CD4-positive, alpha-beta T cell treated with Interleukin-6 at 100 ng/mL for 8 hours (primary cell): ENCODE results near the gene LINGO1.

ENCODE experiments used
- DNase-seq: peaks from one replicate; pipeline ENCODE4 v3.0.0-alpha.2; 2020; ENCODE audit warnings: mixed read lengths, low spot score

Gene LINGO1

GRCh38 chr15:77595231-77595630, 37.5 kb downstream of the LINGO1 start:
- DNase-seq: no peak

- no peak for DNase-seq
Observed at GRCh38 chr15:77592758-77593157, 40.0 kb downstream of the LINGO1 start.

- no peak for DNase-seq
Observed at GRCh38 chr15:77591968-77592613, 40.6 kb downstream of the LINGO1 start.

GRCh38 chr15:77589839-77590238, 42.9 kb downstream of the LINGO1 start:
- no peak for DNase-seq

GRCh38 chr15:77588126-77588525, 44.6 kb downstream of the LINGO1 start:
- DNase-seq: no peak

- no peak for DNase-seq
Observed at GRCh38 chr15:77584691-77585090, 48.0 kb downstream of the LINGO1 start.

GRCh38 chr15:77584201-77584600, 48.5 kb downstream of the LINGO1 start:
- DNase-seq: no peak

GRCh38 chr15:77582763-77583162, 49.9 kb downstream of the LINGO1 start:
- DNase-seq: no peak

GRCh38 chr15:77581896-77582569, 50.7 kb downstream of the LINGO1 start:
- no peak for DNase-seq

- no peak for DNase-seq
Observed at GRCh38 chr15:77580996-77581682, 51.6 kb downstream of the LINGO1 start.

GRCh38 chr15:77579498-77580188, 53.1 kb downstream of the LINGO1 start:
- no peak for DNase-seq

GRCh38 chr15:77578641-77579372, 53.9 kb downstream of the LINGO1 start:
- DNase-seq: no peak

GRCh38 chr15:77577366-77577950, 55.3 kb downstream of the LINGO1 start:
- no peak for DNase-seq

- no peak for DNase-seq
Observed at GRCh38 chr15:77576538-77576937, 56.2 kb downstream of the LINGO1 start.

- no peak for DNase-seq
Observed at GRCh38 chr15:77575203-77575934, 57.3 kb downstream of the LINGO1 start.

GRCh38 chr15:77574521-77575202, 58.0 kb downstream of the LINGO1 start:
- no peak for DNase-seq

GRCh38 chr15:77573802-77574201, 58.9 kb downstream of the LINGO1 start:
- no peak for DNase-seq

- no peak for DNase-seq
Observed at GRCh38 chr15:77572186-77572585, 60.5 kb downstream of the LINGO1 start.

- DNase-seq: no peak
Observed at GRCh38 chr15:77571741-77572140, 61.0 kb downstream of the LINGO1 start.

GRCh38 chr15:77571181-77571580, 61.5 kb downstream of the LINGO1 start:
- no peak for DNase-seq
